A673 (cell line): ENCODE data around the gene RALGAPB. TPM values are rescaled to one million over a fixed set of nuclear protein-coding genes. Genes with fewer than 3 reads are reported as not detected.

Experiments
- BruUV-seq: library from RNA; stranded (reverse); fragments of 400-500 nt; replicated peaks from 2 replicates; lab custom pipeline; 2021; lab: Mats Ljungman, UMichigan
- CTCF ChIA-PET: fragments of 300-600 bp; sonication (Branson Sonifier 250); formaldehyde crosslinking; loops from one replicate; lab custom pipeline; 2022; ENCODE audit warnings: antibody characterized with exemption; lab: Charles Lee
- POLR2A ChIA-PET: fragments of 300-600 bp; sonication (Branson Sonifier 250); formaldehyde crosslinking; loops from one replicate; lab custom pipeline; 2022; ENCODE audit warnings: antibody characterized with exemption; ENCODE audit not compliant: low non-redundant PET; lab: Charles Lee
- DNase-seq: peaks from one replicate; pipeline ENCODE4 v3.0.0-alpha.2; 2015; ENCODE audit warnings: low spot score
- H3K27ac ChIP-seq: fragments of 200-600 bp; sonication (generic); 2 replicates; pipeline ENCODE4 v1.5.1; 2016; ENCODE audit warnings: mixed run types, low read depth, mild to moderate bottlenecking, mixed read lengths, antibody characterized with exemption, low read length; ENCODE audit not compliant: poor library complexity, severe bottlenecking
- H3K27me3 ChIP-seq: fragments of 200-600 bp; sonication (generic); replicated peaks from 2 replicates; pipeline ENCODE4 v1.6.1; 2017; ENCODE audit warnings: mixed run types, low read depth, mild to moderate bottlenecking, mixed read lengths, antibody characterized with exemption, low read length; ENCODE audit not compliant: insufficient read depth, poor library complexity
- H3K36me3 ChIP-seq: fragments of 200-600 bp; sonication (generic); 2 replicates; pipeline ENCODE4 v1.6.1; 2016; ENCODE audit warnings: mixed run types, mild to moderate bottlenecking, mixed read lengths, antibody characterized with exemption, low read length; ENCODE audit not compliant: insufficient read depth, poor library complexity, severe bottlenecking
- H3K4me1 ChIP-seq: fragments of 200-600 bp; sonication (generic); 2 replicates; pipeline ENCODE4 v1.6.1; 2017; ENCODE audit warnings: mixed run types, mild to moderate bottlenecking, mixed read lengths, antibody characterized with exemption, low read length; ENCODE audit not compliant: insufficient read depth, poor library complexity, severe bottlenecking
- H3K4me3 ChIP-seq: fragments of 200-600 bp; sonication (generic); 2 replicates; pipeline ENCODE4 v1.5.1; 2016; ENCODE audit warnings: low read depth, mixed run types, mild to moderate bottlenecking, mixed read lengths, low read length; ENCODE audit not compliant: poor library complexity, severe bottlenecking
- H3K9me3 ChIP-seq: fragments of 200-600 bp; sonication (generic); 2 replicates; pipeline ENCODE4 v1.6.1; 2016; ENCODE audit warnings: mixed run types, low read depth, mild to moderate bottlenecking, mixed read lengths, antibody characterized with exemption, low read length; ENCODE audit not compliant: poor library complexity, severe bottlenecking
- EZH2 ChIP-seq: fragments of 200-600 bp; sonication (generic); IDR thresholded peaks from 2 replicates; pipeline ENCODE4 v1.6.1; 2017; ENCODE audit warnings: borderline replicate concordance, low read depth, mild to moderate bottlenecking, mixed read lengths, antibody characterized with exemption, low read length; ENCODE audit not compliant: poor library complexity, severe bottlenecking
- intact Hi-C: fragments of 100-400 bp; cut with micrococcal nuclease; formaldehyde crosslinking; loops from one replicate; pipeline ENCODE4 v1.10.0; 2022; ENCODE audit not compliant: unreplicated experiment
- total RNA-seq: library from RNA; stranded (reverse); gene quantifications from 2 replicates; pipeline ENCODE4 v1.2.3, GENCODE V29; 2021
- TF ChIP-seq, protein P1 (sequence below): fragments of 300-800, 200-600 bp; sonication (generic); conservative IDR thresholded peaks from 2 replicates; pipeline ENCODE4 v1.5.1; 2017; ENCODE audit warnings: low read depth, mild to moderate bottlenecking, antibody characterized with exemption, low read length, moderate library complexity, mixed read lengths

The RALGAPB gene
- total RNA-seq, 1 experiment from 2014 or later, result 34.4 TPM

GRCh38 chr20:38573413-38573812, 100.8 kb downstream of the RALGAPB start:
- TF ChIP-seq, protein P1, sequence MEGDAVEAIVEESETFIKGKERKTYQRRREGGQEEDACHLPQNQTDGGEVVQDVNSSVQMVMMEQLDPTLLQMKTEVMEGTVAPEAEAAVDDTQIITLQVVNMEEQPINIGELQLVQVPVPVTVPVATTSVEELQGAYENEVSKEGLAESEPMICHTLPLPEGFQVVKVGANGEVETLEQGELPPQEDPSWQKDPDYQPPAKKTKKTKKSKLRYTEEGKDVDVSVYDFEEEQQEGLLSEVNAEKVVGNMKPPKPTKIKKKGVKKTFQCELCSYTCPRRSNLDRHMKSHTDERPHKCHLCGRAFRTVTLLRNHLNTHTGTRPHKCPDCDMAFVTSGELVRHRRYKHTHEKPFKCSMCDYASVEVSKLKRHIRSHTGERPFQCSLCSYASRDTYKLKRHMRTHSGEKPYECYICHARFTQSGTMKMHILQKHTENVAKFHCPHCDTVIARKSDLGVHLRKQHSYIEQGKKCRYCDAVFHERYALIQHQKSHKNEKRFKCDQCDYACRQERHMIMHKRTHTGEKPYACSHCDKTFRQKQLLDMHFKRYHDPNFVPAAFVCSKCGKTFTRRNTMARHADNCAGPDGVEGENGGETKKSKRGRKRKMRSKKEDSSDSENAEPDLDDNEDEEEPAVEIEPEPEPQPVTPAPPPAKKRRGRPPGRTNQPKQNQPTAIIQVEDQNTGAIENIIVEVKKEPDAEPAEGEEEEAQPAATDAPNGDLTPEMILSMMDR, result no peak
- no peak for TF ChIP-seq EZH2
- H3K27me3 ChIP-seq, result no peaks in the 10 kb centered on the region
- no peaks in the 10 kb centered on the region for H3K9me3 ChIP-seq
- BruUV-seq, result no TSS peak
- no peak overlapping the region for H3K27ac ChIP-seq
- H3K4me1 ChIP-seq, result no peaks in the 10 kb centered on the region
- H3K4me3 ChIP-seq, result no peak overlapping the region
- peaks cover 20% of the 10 kb centered on the region for H3K36me3 ChIP-seq
- CTCF ChIA-PET, result interaction anchor here (0.5 kb wide), 1 partner anchor 245 kb away, joined by 7 read pairs; no protein-coding TSS in a partner anchor
- intact Hi-C loops, result no loop called here
- DNase-seq, result no peak
- POLR2A ChIA-PET, result no interaction called here

- H3K9me3 ChIP-seq, result no peaks in the 10 kb centered on the region
- no peak overlapping the region for H3K27ac ChIP-seq
- TF ChIP-seq, protein P1, result no peak
- no peak for TF ChIP-seq EZH2
- H3K27me3 ChIP-seq, result no peaks in the 10 kb centered on the region
- H3K4me3 ChIP-seq, result no peak overlapping the region
- no TSS peak for BruUV-seq
- H3K4me1 ChIP-seq, result no peaks in the 10 kb centered on the region
- intact Hi-C loops, result no loop called here
- ChIA-PET POLR2A (no interaction called here), CTCF (no interaction called here)
- no peak for DNase-seq
- peaks cover 16% of the 10 kb centered on the region for H3K36me3 ChIP-seq
These were observed 106.7 kb downstream of the RALGAPB start for GRCh38 chr20:38579219-38579910.

GRCh38 chr20:38579921-38580320, 107.3 kb downstream of the RALGAPB start:
- H3K4me1 ChIP-seq, result no peaks in the 10 kb centered on the region
- intact Hi-C loops, result no loop called here
- ChIA-PET POLR2A (no interaction called here), CTCF (no interaction called here)
- no TSS peak for BruUV-seq
- no peaks in the 10 kb centered on the region for H3K27me3 ChIP-seq
- TF ChIP-seq, protein P1, result no peak
- no peak for TF ChIP-seq EZH2
- no peaks in the 10 kb centered on the region for H3K9me3 ChIP-seq
- H3K36me3 ChIP-seq, result peaks cover 11% of the 10 kb centered on the region
- no peak overlapping the region for H3K4me3 ChIP-seq
- H3K27ac ChIP-seq, result no peak overlapping the region
- no peak for DNase-seq
